ENCODE measurements around the gene DNM2. TPM values are rescaled to one million over a fixed set of nuclear protein-coding genes. Genes with fewer than 3 reads are reported as not detected.

DNM2 gene
- total RNA-seq, 1 donor from 2014 or later: 227 TPM

- peaks cover 9% of the 10 kb centered on the region for H3K27me3 Mint-ChIP-seq (ENCODE audit: unreplicated experiment)
- no peaks in the 10 kb centered on the region for H3K36me3 Mint-ChIP-seq (ENCODE audit: unreplicated experiment)
- TF ChIP-seq, protein P1, sequence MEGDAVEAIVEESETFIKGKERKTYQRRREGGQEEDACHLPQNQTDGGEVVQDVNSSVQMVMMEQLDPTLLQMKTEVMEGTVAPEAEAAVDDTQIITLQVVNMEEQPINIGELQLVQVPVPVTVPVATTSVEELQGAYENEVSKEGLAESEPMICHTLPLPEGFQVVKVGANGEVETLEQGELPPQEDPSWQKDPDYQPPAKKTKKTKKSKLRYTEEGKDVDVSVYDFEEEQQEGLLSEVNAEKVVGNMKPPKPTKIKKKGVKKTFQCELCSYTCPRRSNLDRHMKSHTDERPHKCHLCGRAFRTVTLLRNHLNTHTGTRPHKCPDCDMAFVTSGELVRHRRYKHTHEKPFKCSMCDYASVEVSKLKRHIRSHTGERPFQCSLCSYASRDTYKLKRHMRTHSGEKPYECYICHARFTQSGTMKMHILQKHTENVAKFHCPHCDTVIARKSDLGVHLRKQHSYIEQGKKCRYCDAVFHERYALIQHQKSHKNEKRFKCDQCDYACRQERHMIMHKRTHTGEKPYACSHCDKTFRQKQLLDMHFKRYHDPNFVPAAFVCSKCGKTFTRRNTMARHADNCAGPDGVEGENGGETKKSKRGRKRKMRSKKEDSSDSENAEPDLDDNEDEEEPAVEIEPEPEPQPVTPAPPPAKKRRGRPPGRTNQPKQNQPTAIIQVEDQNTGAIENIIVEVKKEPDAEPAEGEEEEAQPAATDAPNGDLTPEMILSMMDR (IDR thresholded peaks at IDR 0.05; ENCODE audit: partially characterized antibody, unreplicated experiment): no peak
- H3K4me3 Mint-ChIP-seq (ENCODE audit: unreplicated experiment): no peak overlapping the region
- H3K4me1 Mint-ChIP-seq (ENCODE audit: low read depth, unreplicated experiment): peaks cover 5% of the 10 kb centered on the region
- peaks cover 12% of the 10 kb centered on the region for H3K9me3 Mint-ChIP-seq (ENCODE audit: unreplicated experiment)
- no peak overlapping the region for H3K27ac Mint-ChIP-seq (ENCODE audit: unreplicated experiment)
- DNase-seq: no peak
Measured at GRCh38 chr19:10749435-10750384, 31.8 kb downstream of the DNM2 start.

GRCh38 chr19:10751109-10751953, 33.5 kb downstream of the DNM2 start:
- H3K4me3 Mint-ChIP-seq (ENCODE audit: unreplicated experiment): no peak overlapping the region
- H3K27ac Mint-ChIP-seq (ENCODE audit: unreplicated experiment): peak overlapping the region; percentile 8
- H3K9me3 Mint-ChIP-seq (ENCODE audit: unreplicated experiment): peaks cover 6% of the 10 kb centered on the region
- peaks cover 9% of the 10 kb centered on the region for H3K4me1 Mint-ChIP-seq (ENCODE audit: low read depth, unreplicated experiment)
- no peak for DNase-seq
- no peaks in the 10 kb centered on the region for H3K36me3 Mint-ChIP-seq (ENCODE audit: unreplicated experiment)
- TF ChIP-seq, protein P1 (IDR thresholded peaks at IDR 0.05; ENCODE audit: partially characterized antibody, unreplicated experiment): no peak
- peaks cover 11% of the 10 kb centered on the region for H3K27me3 Mint-ChIP-seq (ENCODE audit: unreplicated experiment)

DNA sequence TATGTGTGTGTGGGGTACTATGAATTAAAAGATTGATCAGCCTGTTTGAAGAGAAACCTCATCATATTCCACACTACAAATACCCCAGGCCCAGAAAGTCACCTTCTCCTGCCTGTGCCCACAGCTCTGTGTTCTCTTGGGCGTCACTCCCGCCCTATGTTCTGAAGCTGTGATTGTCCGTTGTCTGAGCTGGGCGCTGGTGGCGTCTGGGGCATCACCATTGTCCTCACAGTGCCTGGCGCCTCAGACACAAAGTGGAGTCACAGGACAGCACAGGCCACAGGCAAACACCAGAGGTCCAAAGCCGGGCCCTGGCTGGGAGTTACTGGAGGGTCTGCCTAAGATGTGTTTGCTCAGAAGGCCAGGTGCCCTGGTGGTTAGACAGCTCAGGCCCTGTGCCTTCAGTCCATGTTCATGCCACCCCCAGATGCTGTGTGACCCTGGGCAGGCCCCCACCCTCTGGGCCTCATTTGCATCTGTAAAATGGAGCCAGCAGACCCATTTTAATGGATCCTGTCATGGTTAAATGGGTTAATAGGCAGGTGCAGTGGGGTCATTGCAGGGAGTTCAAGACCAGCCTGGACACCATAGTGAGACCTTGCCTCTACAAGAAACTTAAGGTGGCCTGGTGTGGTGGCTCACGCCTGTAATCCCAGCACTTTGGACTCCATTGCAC, 34.5 kb downstream of the DNM2 start:
- H3K27me3 Mint-ChIP-seq (ENCODE audit: unreplicated experiment): peaks cover 11% of the 10 kb centered on the region
- peaks cover 14% of the 10 kb centered on the region for H3K4me1 Mint-ChIP-seq (ENCODE audit: low read depth, unreplicated experiment)
- no peaks in the 10 kb centered on the region for H3K36me3 Mint-ChIP-seq (ENCODE audit: unreplicated experiment)
- no peak overlapping the region for H3K4me3 Mint-ChIP-seq (ENCODE audit: unreplicated experiment)
- TF ChIP-seq, protein P1 (IDR thresholded peaks at IDR 0.05; ENCODE audit: partially characterized antibody, unreplicated experiment): no peak
- H3K27ac Mint-ChIP-seq (ENCODE audit: unreplicated experiment): no peak overlapping the region
- no peak for DNase-seq
- H3K9me3 Mint-ChIP-seq (ENCODE audit: unreplicated experiment): peaks cover 5% of the 10 kb centered on the region

- peaks cover 4% of the 10 kb centered on the region for H3K9me3 Mint-ChIP-seq (ENCODE audit: unreplicated experiment)
- no peak overlapping the region for H3K4me3 Mint-ChIP-seq (ENCODE audit: unreplicated experiment)
- TF ChIP-seq, protein P1 (IDR thresholded peaks at IDR 0.05; ENCODE audit: partially characterized antibody, unreplicated experiment): no peak
- H3K27me3 Mint-ChIP-seq (ENCODE audit: unreplicated experiment): peaks cover 8% of the 10 kb centered on the region
- peaks cover 13% of the 10 kb centered on the region for H3K4me1 Mint-ChIP-seq (ENCODE audit: low read depth, unreplicated experiment)
- no peaks in the 10 kb centered on the region for H3K36me3 Mint-ChIP-seq (ENCODE audit: unreplicated experiment)
- no peak for DNase-seq
- H3K27ac Mint-ChIP-seq (ENCODE audit: unreplicated experiment): no peak overlapping the region
Measured at GRCh38 chr19:10752913-10753704, 35.2 kb downstream of the DNM2 start.
